HepG2 (cell line): Measurements from ENCODE around the gene RGS11. TPM values are rescaled to one million over a fixed set of nuclear protein-coding genes. Genes with fewer than 3 reads are reported as not detected.

Experiments used
- ASH2L ChIP-seq: fragments of 300-600, 200-600 bp; sonication (generic); IDR thresholded peaks from 2 replicates; pipeline ENCODE4 v1.7.0; 2017; ENCODE audit warnings: low read depth, mild to moderate bottlenecking, moderate library complexity, mixed read lengths, low read length; ENCODE audit not compliant: insufficient read length
- ATF1 ChIP-seq: IDR thresholded peaks from 2 replicates; pipeline ENCODE4 v1.6.1; 2016; ENCODE audit warnings: mild to moderate bottlenecking, control low read depth
- IRF2 ChIP-seq: IDR thresholded peaks from 2 replicates; pipeline ENCODE4 v1.6.1; 2018; ENCODE audit warnings: missing genetic modification reagents, missing compliant biosample characterization
- JUNB ChIP-seq: sonication (generic); formaldehyde crosslinking; IDR thresholded peaks from 2 replicates; pipeline ENCODE4 v1.8.0; 2022; ENCODE audit warnings: missing genetic modification reagents, mild to moderate bottlenecking, borderline replicate concordance
- MAFK ChIP-seq, 2 experiments: IDR thresholded peaks in 1 of 2; conservative IDR thresholded peaks in 1 of 2; 2 replicates each; pipeline ENCODE4 v1.6.1; 2011; ENCODE audit warnings: improper control_type of control experiment in 2 of 2, low read length in 2 of 2
- RAD21 ChIP-seq: fragments of 450-650 bp; formaldehyde crosslinking; IDR thresholded peaks from 2 replicates; pipeline ENCODE4 v1.5.0; 2020; ENCODE audit warnings: mild to moderate bottlenecking
- RBAK ChIP-seq: sonication (generic); formaldehyde crosslinking; IDR thresholded peaks from 2 replicates; pipeline ENCODE4 v1.5.1; 2020; ENCODE audit warnings: mild to moderate bottlenecking, missing genetic modification reagents
- SAFB2 ChIP-seq: sonication (generic); formaldehyde crosslinking; IDR thresholded peaks from 2 replicates; pipeline ENCODE4 v1.5.1; 2020; ENCODE audit warnings: missing genetic modification reagents, low read depth, mild to moderate bottlenecking, borderline replicate concordance
- SIN3A ChIP-seq: IDR thresholded peaks from 2 replicates; pipeline ENCODE4 v1.6.1; 2011; ENCODE audit warnings: low read depth, mild to moderate bottlenecking, control low read depth, low read length, borderline replicate concordance
- TAF15 ChIP-seq: fragments of 200-400 bp; formaldehyde crosslinking; IDR thresholded peaks from one replicate; pipeline ENCODE4 v1.6.1; 2018; ENCODE audit warnings: mild to moderate bottlenecking, low read depth, low read length; ENCODE audit not compliant: poor library complexity, severe bottlenecking
- ZBTB7B ChIP-seq: sonication (generic); formaldehyde crosslinking; IDR thresholded peaks from 2 replicates; pipeline ENCODE4 v1.4.0; 2020; ENCODE audit warnings: missing genetic modification reagents
- ZNF234 ChIP-seq: sonication (generic); formaldehyde crosslinking; conservative IDR thresholded peaks from 2 replicates; pipeline ENCODE4 v1.5.1; 2020; ENCODE audit warnings: mild to moderate bottlenecking, missing genetic modification reagents
- ZNF589 ChIP-seq: sonication (generic); formaldehyde crosslinking; conservative IDR thresholded peaks from 2 replicates; pipeline ENCODE4 v1.8.0; 2022; ENCODE audit warnings: mild to moderate bottlenecking, moderate library complexity, missing genetic modification reagents
- ZSCAN20 ChIP-seq: sonication (generic); formaldehyde crosslinking; IDR thresholded peaks from 2 replicates; pipeline ENCODE4 v1.4.0; 2020; ENCODE audit warnings: missing genetic modification reagents, mild to moderate bottlenecking, borderline replicate concordance
- polyA plus RNA-seq, 8 experiments: library from polyadenylated mRNA; depleted of rRNA in 3 of 8; stranded (reverse) in 7 of 8; unstranded in 1 of 8; fragments of >200 nt; fragmentation: Illumina TruSeq in 4 of 8; extraction: Trizol in 4 of 8; gene quantifications; 2 replicates each; pipeline versions ENCODE4 v1.2.1 to v1.2.3, GENCODE V29; 2011 to 2016; ENCODE audit warnings: low read depth in 4 of 8, missing spikeins in 1 of 8, mixed read lengths in 1 of 8; ENCODE audit not compliant: insufficient read depth in 1 of 8
- total RNA-seq, 5 experiments: library from RNA; depleted of rRNA; stranded (reverse); fragments of >200 nt; fragmentation: Illumina TruSeq; extraction: Trizol; gene quantifications; 2 replicates each; pipeline ENCODE4 v1.2.3, GENCODE V29; 2016; ENCODE audit warnings: low read depth in 1 of 5
- TF ChIP-seq, protein P1 (sequence below): sonication (generic); formaldehyde crosslinking; IDR thresholded peaks from 2 replicates; pipeline ENCODE4 v1.5.0; 2020; ENCODE audit warnings: mild to moderate bottlenecking, missing genetic modification reagents
- TF ChIP-seq, protein P2 (sequence below): sonication (generic); formaldehyde crosslinking; IDR thresholded peaks from 2 replicates; pipeline ENCODE4 v1.8.0; 2022; ENCODE audit warnings: mild to moderate bottlenecking, missing genetic modification reagents, moderate library complexity
- TF ChIP-seq, protein P3 (sequence below): IDR thresholded peaks from 2 replicates; pipeline ENCODE4 v1.6.1; 2012; ENCODE audit warnings: inconsistent platforms
- TF ChIP-seq, protein P4 (sequence below): sonication (generic); formaldehyde crosslinking; IDR thresholded peaks from 2 replicates; pipeline ENCODE4 v1.4.0; 2020; ENCODE audit warnings: missing genetic modification reagents, borderline replicate concordance
- TF ChIP-seq, protein P5 (sequence below): sonication (generic); formaldehyde crosslinking; IDR thresholded peaks from 2 replicates; pipeline ENCODE4 v1.5.0; 2020; ENCODE audit warnings: mild to moderate bottlenecking, missing genetic modification reagents, moderate library complexity
- TF ChIP-seq, protein P6 (sequence below): sonication (generic); formaldehyde crosslinking; IDR thresholded peaks from 2 replicates; pipeline ENCODE4 v1.8.0; 2022; ENCODE audit warnings: mild to moderate bottlenecking, missing genetic modification reagents, moderate library complexity

RGS11 gene
- total and polyA plus RNA-seq, 2 of the 13 experiments (the other 11 are each of a cell fraction or from before 2014, with no cell fraction given), result 0.11 TPM; not detected in 1

DNA sequence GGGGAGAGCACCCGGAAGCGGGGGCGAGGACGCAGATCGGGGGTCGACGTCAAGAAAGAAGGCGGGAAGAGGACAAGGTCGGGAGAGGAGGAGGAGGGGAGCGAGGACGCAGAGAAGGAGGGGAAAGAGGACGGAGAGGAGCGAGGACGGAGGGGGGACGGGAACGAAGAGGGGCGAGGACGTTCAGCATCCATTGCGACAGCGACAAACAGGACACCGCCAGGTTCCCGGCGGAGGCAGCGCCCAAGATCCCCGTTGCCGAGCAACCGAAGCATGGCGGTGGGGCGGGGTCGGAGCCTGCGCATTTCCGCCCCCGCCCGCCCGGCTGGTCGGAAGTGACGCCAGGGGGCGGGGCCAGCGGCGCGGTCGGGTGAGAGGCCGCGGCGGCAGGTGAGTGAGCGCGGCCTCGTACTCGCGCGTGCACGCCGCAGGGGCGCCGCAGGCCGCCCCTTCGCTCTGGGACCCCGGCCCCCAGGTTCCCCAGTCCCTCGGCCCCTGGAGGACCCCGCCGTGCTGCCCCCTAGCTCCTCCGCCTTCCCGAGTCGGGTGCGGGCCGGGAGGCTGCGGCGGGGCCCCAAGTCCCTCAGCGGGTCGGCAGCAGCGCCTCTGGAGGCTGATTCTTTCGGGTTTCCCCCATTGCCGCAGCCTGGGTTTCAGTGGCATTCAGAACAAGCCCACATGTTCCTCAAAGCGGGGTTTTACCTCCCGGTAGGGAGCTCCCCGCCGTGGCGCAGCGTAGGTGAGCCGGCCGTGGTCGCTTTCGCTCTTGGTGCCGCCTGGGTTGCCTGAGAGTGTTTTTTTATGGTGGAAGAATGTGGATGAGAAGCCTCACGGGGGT is 41.1 kb downstream of the RGS11 start, which contains the start of gene FAM234A (continued):
- TF ChIP-seq, protein P1, sequence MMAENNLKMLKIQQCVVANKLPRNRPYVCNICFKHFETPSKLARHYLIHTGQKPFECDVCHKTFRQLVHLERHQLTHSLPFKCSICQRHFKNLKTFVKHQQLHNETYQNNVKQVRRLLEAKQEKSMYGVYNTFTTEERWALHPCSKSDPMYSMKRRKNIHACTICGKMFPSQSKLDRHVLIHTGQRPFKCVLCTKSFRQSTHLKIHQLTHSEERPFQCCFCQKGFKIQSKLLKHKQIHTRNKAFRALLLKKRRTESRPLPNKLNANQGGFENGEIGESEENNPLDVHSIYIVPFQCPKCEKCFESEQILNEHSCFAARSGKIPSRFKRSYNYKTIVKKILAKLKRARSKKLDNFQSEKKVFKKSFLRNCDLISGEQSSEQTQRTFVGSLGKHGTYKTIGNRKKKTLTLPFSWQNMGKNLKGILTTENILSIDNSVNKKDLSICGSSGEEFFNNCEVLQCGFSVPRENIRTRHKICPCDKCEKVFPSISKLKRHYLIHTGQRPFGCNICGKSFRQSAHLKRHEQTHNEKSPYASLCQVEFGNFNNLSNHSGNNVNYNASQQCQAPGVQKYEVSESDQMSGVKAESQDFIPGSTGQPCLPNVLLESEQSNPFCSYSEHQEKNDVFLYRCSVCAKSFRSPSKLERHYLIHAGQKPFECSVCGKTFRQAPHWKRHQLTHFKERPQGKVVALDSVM (CRISPR knock-in tag), result peak; percentile 2; the same call in 1 of the 2 replicates
- peak; percentile 48; the same call in 1 of the 2 replicates for TF ChIP-seq ZBTB7B (CRISPR knock-in tag)
- peak; percentile 81; the same call in 1 of the 2 replicates for TF ChIP-seq SAFB2
- TF ChIP-seq, protein P2, sequence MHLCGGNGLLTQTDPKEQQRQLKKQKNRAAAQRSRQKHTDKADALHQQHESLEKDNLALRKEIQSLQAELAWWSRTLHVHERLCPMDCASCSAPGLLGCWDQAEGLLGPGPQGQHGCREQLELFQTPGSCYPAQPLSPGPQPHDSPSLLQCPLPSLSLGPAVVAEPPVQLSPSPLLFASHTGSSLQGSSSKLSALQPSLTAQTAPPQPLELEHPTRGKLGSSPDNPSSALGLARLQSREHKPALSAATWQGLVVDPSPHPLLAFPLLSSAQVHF (CRISPR knock-in tag), result peak; percentile 62; the same call in 1 of the 2 replicates
- peak; percentile 75 for TF ChIP-seq ASH2L
- TF ChIP-seq, protein P3, sequence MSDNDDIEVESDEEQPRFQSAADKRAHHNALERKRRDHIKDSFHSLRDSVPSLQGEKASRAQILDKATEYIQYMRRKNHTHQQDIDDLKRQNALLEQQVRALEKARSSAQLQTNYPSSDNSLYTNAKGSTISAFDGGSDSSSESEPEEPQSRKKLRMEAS, result peak; percentile 64
- TF ChIP-seq, protein P4, sequence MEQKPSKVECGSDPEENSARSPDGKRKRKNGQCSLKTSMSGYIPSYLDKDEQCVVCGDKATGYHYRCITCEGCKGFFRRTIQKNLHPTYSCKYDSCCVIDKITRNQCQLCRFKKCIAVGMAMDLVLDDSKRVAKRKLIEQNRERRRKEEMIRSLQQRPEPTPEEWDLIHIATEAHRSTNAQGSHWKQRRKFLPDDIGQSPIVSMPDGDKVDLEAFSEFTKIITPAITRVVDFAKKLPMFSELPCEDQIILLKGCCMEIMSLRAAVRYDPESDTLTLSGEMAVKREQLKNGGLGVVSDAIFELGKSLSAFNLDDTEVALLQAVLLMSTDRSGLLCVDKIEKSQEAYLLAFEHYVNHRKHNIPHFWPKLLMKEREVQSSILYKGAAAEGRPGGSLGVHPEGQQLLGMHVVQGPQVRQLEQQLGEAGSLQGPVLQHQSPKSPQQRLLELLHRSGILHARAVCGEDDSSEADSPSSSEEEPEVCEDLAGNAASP, result peak; percentile 4; the same call in 1 of the 2 replicates
- TF ChIP-seq ZNF589 (CRISPR knock-in tag), result peak; percentile 30; the same call in 1 of the 2 replicates
- TF ChIP-seq, protein P5, sequence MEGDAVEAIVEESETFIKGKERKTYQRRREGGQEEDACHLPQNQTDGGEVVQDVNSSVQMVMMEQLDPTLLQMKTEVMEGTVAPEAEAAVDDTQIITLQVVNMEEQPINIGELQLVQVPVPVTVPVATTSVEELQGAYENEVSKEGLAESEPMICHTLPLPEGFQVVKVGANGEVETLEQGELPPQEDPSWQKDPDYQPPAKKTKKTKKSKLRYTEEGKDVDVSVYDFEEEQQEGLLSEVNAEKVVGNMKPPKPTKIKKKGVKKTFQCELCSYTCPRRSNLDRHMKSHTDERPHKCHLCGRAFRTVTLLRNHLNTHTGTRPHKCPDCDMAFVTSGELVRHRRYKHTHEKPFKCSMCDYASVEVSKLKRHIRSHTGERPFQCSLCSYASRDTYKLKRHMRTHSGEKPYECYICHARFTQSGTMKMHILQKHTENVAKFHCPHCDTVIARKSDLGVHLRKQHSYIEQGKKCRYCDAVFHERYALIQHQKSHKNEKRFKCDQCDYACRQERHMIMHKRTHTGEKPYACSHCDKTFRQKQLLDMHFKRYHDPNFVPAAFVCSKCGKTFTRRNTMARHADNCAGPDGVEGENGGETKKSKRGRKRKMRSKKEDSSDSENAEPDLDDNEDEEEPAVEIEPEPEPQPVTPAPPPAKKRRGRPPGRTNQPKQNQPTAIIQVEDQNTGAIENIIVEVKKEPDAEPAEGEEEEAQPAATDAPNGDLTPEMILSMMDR (CRISPR knock-in tag), result peak; percentile 55
- peak; percentile 55; the same call in 1 of the 2 replicates for TF ChIP-seq JUNB (CRISPR knock-in tag)
- TF ChIP-seq SIN3A, result peak; percentile 93; the same call in 1 of the 2 replicates
- no peak for TF ChIP-seq MAFK (conservative IDR thresholded peaks at IDR 0.05 in 1 of 2, IDR thresholded peaks at IDR 0.05 in 1 of 2; ENCODE audit: low read length in 2 of 2)
- TF ChIP-seq ZNF234, result no peak; the same call in 1 of the 2 replicates
- 0 out of 2 replicates have a peak, but pooled peaks have one; percentile 33 for TF ChIP-seq ATF1 (CRISPR knock-in tag)
- TF ChIP-seq RAD21 (CRISPR knock-in tag), result peak; percentile 29
- 0 out of 2 replicates have a peak, but pooled peaks have one; percentile 71 for TF ChIP-seq ZSCAN20 (CRISPR knock-in tag)
- TF ChIP-seq, protein P6, sequence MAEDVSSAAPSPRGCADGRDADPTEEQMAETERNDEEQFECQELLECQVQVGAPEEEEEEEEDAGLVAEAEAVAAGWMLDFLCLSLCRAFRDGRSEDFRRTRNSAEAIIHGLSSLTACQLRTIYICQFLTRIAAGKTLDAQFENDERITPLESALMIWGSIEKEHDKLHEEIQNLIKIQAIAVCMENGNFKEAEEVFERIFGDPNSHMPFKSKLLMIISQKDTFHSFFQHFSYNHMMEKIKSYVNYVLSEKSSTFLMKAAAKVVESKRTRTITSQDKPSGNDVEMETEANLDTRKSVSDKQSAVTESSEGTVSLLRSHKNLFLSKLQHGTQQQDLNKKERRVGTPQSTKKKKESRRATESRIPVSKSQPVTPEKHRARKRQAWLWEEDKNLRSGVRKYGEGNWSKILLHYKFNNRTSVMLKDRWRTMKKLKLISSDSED (CRISPR knock-in tag), result no peak
- TF ChIP-seq RBAK (CRISPR knock-in tag), result peak; percentile 31; the same call in 1 of the 2 replicates
- TF ChIP-seq IRF2 (CRISPR knock-in tag), result no peak
- peak; percentile 61 for TF ChIP-seq TAF15
